Measurements from ENCODE around the gene EI24. TPM values are rescaled to one million over a fixed set of nuclear protein-coding genes. Genes with fewer than 3 reads are reported as not detected.

EI24 gene
- total and polyA plus RNA-seq, 9 of the 15 experiments (the other 6 are each of a cell fraction or from before 2014, with no cell fraction given) = 50.4 to 260 (median 168) TPM

GRCh38 chr11:125592305-125593113 lies 23.2 kb downstream of the EI24 start, which contains the start of gene STT3A (continued):
- TF ChIP-seq ATF2 (CRISPR knock-in tag; IDR thresholded peaks at IDR 0.05) (no peak), GTF2F1 (IDR thresholded peaks at IDR 0.05; ENCODE audit: low read depth, low read length) (0 out of 2 replicates have a peak, but pooled peaks have one; percentile 57), STAT6 (CRISPR knock-in tag; IDR thresholded peaks at IDR 0.05) (no peak), ARID1B (IDR thresholded peaks at IDR 0.05) (no peak; the same call in 1 of the 2 replicates), FOXA3 (CRISPR knock-in tag; conservative IDR thresholded peaks at IDR 0.05 in 1 of 2, IDR thresholded peaks at IDR 0.05 in 1 of 2) (peak in 1 of 2 experiments; percentile 67; a peak in 1 of 4 replicates), SIN3B (IDR thresholded peaks at IDR 0.05; ENCODE audit: low read depth) (peak; percentile 56; the same call in 1 of the 2 replicates), ZNF695 (CRISPR knock-in tag; IDR thresholded peaks at IDR 0.05) (no peak), MGA (IDR thresholded peaks at IDR 0.05) (peak; percentile 72)
